Nephron progenitor cell (in vitro differentiated cells): ENCODE results near the gene MYO18B.

Source experiments
- DNase-seq: peaks from one replicate; pipeline ENCODE4 v3.0.0; 2021
- H3K27ac Mint-ChIP-seq: 2 replicates; pipeline ENCODE4 v1.8.0; 2021; ENCODE audit warnings: mild to moderate bottlenecking, moderate library complexity, mixed read lengths
- H3K27me3 Mint-ChIP-seq: 2 replicates; pipeline ENCODE4 v1.8.0; 2021; ENCODE audit warnings: mild to moderate bottlenecking, low read depth, mixed read lengths; ENCODE audit not compliant: poor library complexity
- H3K36me3 Mint-ChIP-seq: 2 replicates; pipeline ENCODE4 v1.8.0; 2021; ENCODE audit warnings: low read depth, mixed read lengths
- H3K4me1 Mint-ChIP-seq: 2 replicates; pipeline ENCODE4 v1.8.0; 2021; ENCODE audit warnings: mixed read lengths
- H3K4me3 Mint-ChIP-seq: 2 replicates; pipeline ENCODE4 v1.8.0; 2021; ENCODE audit warnings: mild to moderate bottlenecking, moderate library complexity, mixed read lengths
- H3K9me3 Mint-ChIP-seq: 2 replicates; pipeline ENCODE4 v1.8.0; 2021; ENCODE audit warnings: mild to moderate bottlenecking, moderate library complexity, mixed read lengths
- TF ChIP-seq, protein P1 (sequence below): fragments of 200-600 bp; sonication (generic); IDR thresholded peaks from 2 replicates; pipeline ENCODE4 v1.5.0; 2021; ENCODE audit warnings: antibody characterized with exemption

MYO18B gene

GRCh38 chr22:25841775-25842174, 99.8 kb downstream of the MYO18B start:
- H3K27ac Mint-ChIP-seq = no peak overlapping the region
- TF ChIP-seq, protein P1, sequence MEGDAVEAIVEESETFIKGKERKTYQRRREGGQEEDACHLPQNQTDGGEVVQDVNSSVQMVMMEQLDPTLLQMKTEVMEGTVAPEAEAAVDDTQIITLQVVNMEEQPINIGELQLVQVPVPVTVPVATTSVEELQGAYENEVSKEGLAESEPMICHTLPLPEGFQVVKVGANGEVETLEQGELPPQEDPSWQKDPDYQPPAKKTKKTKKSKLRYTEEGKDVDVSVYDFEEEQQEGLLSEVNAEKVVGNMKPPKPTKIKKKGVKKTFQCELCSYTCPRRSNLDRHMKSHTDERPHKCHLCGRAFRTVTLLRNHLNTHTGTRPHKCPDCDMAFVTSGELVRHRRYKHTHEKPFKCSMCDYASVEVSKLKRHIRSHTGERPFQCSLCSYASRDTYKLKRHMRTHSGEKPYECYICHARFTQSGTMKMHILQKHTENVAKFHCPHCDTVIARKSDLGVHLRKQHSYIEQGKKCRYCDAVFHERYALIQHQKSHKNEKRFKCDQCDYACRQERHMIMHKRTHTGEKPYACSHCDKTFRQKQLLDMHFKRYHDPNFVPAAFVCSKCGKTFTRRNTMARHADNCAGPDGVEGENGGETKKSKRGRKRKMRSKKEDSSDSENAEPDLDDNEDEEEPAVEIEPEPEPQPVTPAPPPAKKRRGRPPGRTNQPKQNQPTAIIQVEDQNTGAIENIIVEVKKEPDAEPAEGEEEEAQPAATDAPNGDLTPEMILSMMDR = no peak
- H3K36me3 Mint-ChIP-seq = no peaks in the 10 kb centered on the region
- DNase-seq = no peak
- H3K4me3 Mint-ChIP-seq = no peak overlapping the region
- peaks cover 19% of the 10 kb centered on the region for H3K27me3 Mint-ChIP-seq
- no peaks in the 10 kb centered on the region for H3K9me3 Mint-ChIP-seq
- peaks cover 27% of the 10 kb centered on the region for H3K4me1 Mint-ChIP-seq

- no peaks in the 10 kb centered on the region for H3K36me3 Mint-ChIP-seq
- no peak for DNase-seq
- H3K9me3 Mint-ChIP-seq = no peaks in the 10 kb centered on the region
- no peak overlapping the region for H3K4me3 Mint-ChIP-seq
- H3K27ac Mint-ChIP-seq = no peak overlapping the region
- TF ChIP-seq, protein P1 = no peak
- H3K27me3 Mint-ChIP-seq = peaks cover 11% of the 10 kb centered on the region
- H3K4me1 Mint-ChIP-seq = peaks cover 27% of the 10 kb centered on the region
These were observed 101.8 kb downstream of the MYO18B start for GRCh38 chr22:25843660-25844405.

DNA sequence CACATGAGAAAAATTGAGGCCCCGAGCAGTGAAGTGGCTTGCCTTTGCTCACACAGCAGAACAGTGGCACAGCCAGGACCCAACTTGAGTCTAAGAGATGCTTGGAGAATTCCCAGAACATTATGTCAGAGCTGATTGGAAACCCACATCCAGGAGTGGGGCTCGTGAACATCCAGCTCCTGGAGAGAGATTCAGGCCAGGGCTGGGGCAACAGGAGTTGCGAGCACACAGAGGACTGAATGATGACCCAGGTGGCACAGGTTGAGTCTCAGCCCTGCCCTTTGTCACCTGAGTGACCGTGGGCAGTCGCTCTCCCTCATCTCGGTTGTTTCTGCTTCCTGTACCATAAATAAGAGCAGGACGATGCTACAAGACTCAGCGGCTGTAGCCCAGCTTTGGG, 102.6 kb downstream of the MYO18B start:
- peaks cover 12% of the 10 kb centered on the region for H3K27me3 Mint-ChIP-seq
- no peak overlapping the region for H3K4me3 Mint-ChIP-seq
- DNase-seq = no peak
- H3K9me3 Mint-ChIP-seq = no peaks in the 10 kb centered on the region
- TF ChIP-seq, protein P1 = no peak
- H3K4me1 Mint-ChIP-seq = peaks cover 20% of the 10 kb centered on the region
- H3K27ac Mint-ChIP-seq = no peak overlapping the region
- H3K36me3 Mint-ChIP-seq = no peaks in the 10 kb centered on the region

DNA sequence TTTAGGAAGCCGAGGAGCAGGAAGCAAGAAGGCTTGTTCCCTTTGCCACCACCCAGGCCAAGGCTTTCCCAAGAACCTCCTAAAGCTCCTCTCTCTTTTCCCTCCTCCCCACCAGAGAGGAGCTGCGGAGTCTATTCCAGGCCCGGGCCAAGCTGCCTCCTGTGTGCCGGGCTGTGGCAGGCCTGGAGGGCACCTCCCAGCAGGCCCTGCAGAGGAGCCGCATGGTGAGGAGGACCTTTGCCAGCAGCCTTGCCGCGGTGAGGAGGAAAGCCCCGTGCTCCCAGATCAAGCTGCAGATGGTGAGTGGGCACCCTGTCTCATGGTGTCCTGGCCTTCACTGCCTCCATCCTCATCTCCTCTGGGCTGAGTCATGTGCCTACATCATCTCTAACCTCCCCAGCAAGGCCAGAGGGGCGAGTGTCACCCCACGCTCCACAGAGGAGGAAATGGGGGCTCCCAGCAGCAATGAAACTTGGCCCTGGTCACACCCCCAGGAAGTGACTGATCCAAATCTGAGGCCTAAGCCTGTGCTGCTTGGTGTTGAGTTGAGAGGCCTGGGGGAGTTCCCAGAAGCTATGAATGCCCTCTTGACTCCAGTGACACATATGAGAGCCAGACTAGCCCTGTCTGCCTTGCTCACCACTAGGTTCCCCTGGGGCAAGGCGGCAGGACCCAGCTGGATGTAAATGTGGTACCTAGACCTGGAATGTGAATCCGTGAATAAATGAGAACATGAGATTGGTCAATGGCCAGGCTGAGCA, 104.2 kb downstream of the MYO18B start:
- DNase-seq = no peak

GRCh38 chr22:25847451-25847850, 105.5 kb downstream of the MYO18B start:
- Mint-ChIP-seq H3K9me3 (no peaks in the 10 kb centered on the region), H3K4me1 (no peaks in the 10 kb centered on the region), H3K27me3 (peaks cover 11% of the 10 kb centered on the region), H3K27ac (no peak overlapping the region), H3K36me3 (no peaks in the 10 kb centered on the region), H3K4me3 (no peak overlapping the region)
- no peak for DNase-seq
- TF ChIP-seq, protein P1 = no peak

More for the DNA sequence above, 104.2 kb downstream of the MYO18B start:
- no peak overlapping the region for H3K4me3 Mint-ChIP-seq
- no peaks in the 10 kb centered on the region for H3K36me3 Mint-ChIP-seq
- peaks cover 15% of the 10 kb centered on the region for H3K27me3 Mint-ChIP-seq
- TF ChIP-seq, protein P1 = no peak
- H3K9me3 Mint-ChIP-seq = no peaks in the 10 kb centered on the region
- no peak overlapping the region for H3K27ac Mint-ChIP-seq
- H3K4me1 Mint-ChIP-seq = peaks cover 4% of the 10 kb centered on the region
